Mucosa of stomach (tissue), 1 donor: ENCODE measurements around the gene PYDC1.
"Not testable (repeated sequence)": the region's sequence is repeated elsewhere in the genome, so short reads cannot be mapped to it uniquely, and the experiment has no call there.

ENCODE experiments used
- H3K27me3 ChIP-seq: one replicate; pipeline ENCODE4 v1.7.0; 2013; ENCODE audit warnings: mild to moderate bottlenecking, low read length; ENCODE audit not compliant: control insufficient read depth, insufficient read depth
- H3K36me3 ChIP-seq: one replicate; pipeline ENCODE4 v1.7.0; 2013; ENCODE audit warnings: low read length; ENCODE audit not compliant: control insufficient read depth, insufficient read depth
- H3K4me1 ChIP-seq: one replicate; pipeline ENCODE4 v1.7.0; 2013; ENCODE audit warnings: mild to moderate bottlenecking, low read length; ENCODE audit not compliant: control insufficient read depth, insufficient read depth
- H3K4me3 ChIP-seq: one replicate; pipeline ENCODE4 v1.7.0; 2013; ENCODE audit warnings: low read length
- H3K9ac ChIP-seq: one replicate; pipeline ENCODE4 v1.7.0; 2013; ENCODE audit warnings: mild to moderate bottlenecking, low read length, moderate library complexity
- H3K9me3 ChIP-seq: one replicate; pipeline ENCODE4 v1.7.0; 2013; ENCODE audit warnings: mild to moderate bottlenecking, low read length, moderate library complexity; ENCODE audit not compliant: control insufficient read depth
- donor health status: Pancreatic carcinoma.

Gene PYDC1

GRCh38 chr16:31179747-31180459 lies 37.0 kb downstream of the PYDC1 start, which contains the start of gene FUS:
Gene FUS (plus strand): TSS chr16:31180139. CDS start chr16:31180215, 76 bp downstream.
- Histone ChIP-seq H3K9me3 (no peaks in the 10 kb centered on the region), H3K4me1 (peaks cover 14% of the 10 kb centered on the region)

GRCh38 chr16:31179219-31179746 lies 37.7 kb downstream of the PYDC1 start:
- Histone ChIP-seq H3K9me3 (no peaks in the 10 kb centered on the region), H3K4me1 (peaks cover 14% of the 10 kb centered on the region), H3K36me3 (no peaks in the 10 kb centered on the region), H3K27me3 (no peaks in the 10 kb centered on the region), H3K4me3 (peak overlapping the region; percentile 65), H3K9ac (peak overlapping the region; percentile 91)

More at GRCh38 chr16:31179747-31180459, 37.0 kb downstream of the PYDC1 start, which contains the start of gene FUS:
- H3K9ac ChIP-seq: peak within 1 kb of the TSS; percentile 91
- H3K27me3 ChIP-seq: no peaks in the 10 kb centered on the region
- H3K4me3 ChIP-seq: peak within 1 kb of the TSS; percentile 65
- no peaks in the 10 kb centered on the region for H3K36me3 ChIP-seq

- Histone ChIP-seq H3K4me1 (peaks cover 7% of the 10 kb centered on the region), H3K9ac (no peak overlapping the region), H3K9me3 (no peaks in the 10 kb centered on the region), H3K36me3 (no peaks in the 10 kb centered on the region), H3K4me3 (no peak overlapping the region), H3K27me3 (no peaks in the 10 kb centered on the region)
Measured at GRCh38 chr16:31177136-31177535, 39.8 kb downstream of the PYDC1 start.

GRCh38 chr16:31170048-31170447 lies 46.9 kb downstream of the PYDC1 start:
- not testable (repeated sequence) for H3K9ac ChIP-seq, H3K36me3 ChIP-seq, H3K27me3 ChIP-seq, H3K9me3 ChIP-seq, H3K4me1 ChIP-seq, H3K4me3 ChIP-seq

- H3K36me3 ChIP-seq: no peaks in the 10 kb centered on the region
- H3K4me1 ChIP-seq: no peaks in the 10 kb centered on the region
- no peaks in the 10 kb centered on the region for H3K27me3 ChIP-seq
Measured at GRCh38 chr16:31168848-31169247, 48.1 kb downstream of the PYDC1 start.

GRCh38 chr16:31167315-31167714 lies 49.6 kb downstream of the PYDC1 start:
- Histone ChIP-seq H3K4me1 (no peaks in the 10 kb centered on the region), H3K9me3 (no peaks in the 10 kb centered on the region), H3K36me3 (no peaks in the 10 kb centered on the region), H3K4me3 (no peak overlapping the region), H3K27me3 (no peaks in the 10 kb centered on the region), H3K9ac (no peak overlapping the region)

More at GRCh38 chr16:31168848-31169247, 48.1 kb downstream of the PYDC1 start:
- H3K4me3 ChIP-seq: no peak overlapping the region
- no peaks in the 10 kb centered on the region for H3K9me3 ChIP-seq
- no peak overlapping the region for H3K9ac ChIP-seq
